Measurements from ENCODE around the gene SOX6. TPM values are rescaled to one million over a fixed set of nuclear protein-coding genes. Genes with fewer than 3 reads are reported as not detected.

Gene SOX6
- total RNA-seq, 1 donor from 2014 or later: 4.9 TPM

DNA sequence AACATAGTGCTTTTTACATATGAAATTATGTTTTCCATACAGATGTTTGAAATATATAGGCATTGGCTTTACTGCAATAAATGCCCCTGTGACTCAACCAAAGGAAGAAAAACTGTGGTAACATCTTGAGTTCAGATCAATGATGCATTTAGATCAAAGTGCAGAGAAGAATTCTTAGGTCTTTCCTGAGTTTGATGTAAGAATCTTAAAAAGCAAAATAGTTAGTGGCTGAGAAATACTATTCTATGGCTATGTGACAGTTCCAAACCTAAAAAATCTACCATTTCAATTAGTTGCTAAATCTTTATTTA is 93.7 kb downstream of the SOX6 start:
- intact Hi-C loops (cut with DNase I): no loop called here
- Histone ChIP-seq H3K4me3 (no peak overlapping the region), H3K27ac (no peak overlapping the region), H3K27me3 (no peaks in the 10 kb centered on the region), H3K4me1 (no peaks in the 10 kb centered on the region), H3K9me3 (no peaks in the 10 kb centered on the region), H3K36me3 (no peaks in the 10 kb centered on the region)
- TF ChIP-seq, protein P1, sequence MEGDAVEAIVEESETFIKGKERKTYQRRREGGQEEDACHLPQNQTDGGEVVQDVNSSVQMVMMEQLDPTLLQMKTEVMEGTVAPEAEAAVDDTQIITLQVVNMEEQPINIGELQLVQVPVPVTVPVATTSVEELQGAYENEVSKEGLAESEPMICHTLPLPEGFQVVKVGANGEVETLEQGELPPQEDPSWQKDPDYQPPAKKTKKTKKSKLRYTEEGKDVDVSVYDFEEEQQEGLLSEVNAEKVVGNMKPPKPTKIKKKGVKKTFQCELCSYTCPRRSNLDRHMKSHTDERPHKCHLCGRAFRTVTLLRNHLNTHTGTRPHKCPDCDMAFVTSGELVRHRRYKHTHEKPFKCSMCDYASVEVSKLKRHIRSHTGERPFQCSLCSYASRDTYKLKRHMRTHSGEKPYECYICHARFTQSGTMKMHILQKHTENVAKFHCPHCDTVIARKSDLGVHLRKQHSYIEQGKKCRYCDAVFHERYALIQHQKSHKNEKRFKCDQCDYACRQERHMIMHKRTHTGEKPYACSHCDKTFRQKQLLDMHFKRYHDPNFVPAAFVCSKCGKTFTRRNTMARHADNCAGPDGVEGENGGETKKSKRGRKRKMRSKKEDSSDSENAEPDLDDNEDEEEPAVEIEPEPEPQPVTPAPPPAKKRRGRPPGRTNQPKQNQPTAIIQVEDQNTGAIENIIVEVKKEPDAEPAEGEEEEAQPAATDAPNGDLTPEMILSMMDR (IDR thresholded peaks at IDR 0.05): no peak
- TF ChIP-seq POLR2AphosphoS5 (IDR thresholded peaks at IDR 0.05; ENCODE audit: insufficient read depth in 1 of 2, low read depth in 1 of 2) (no peak), POLR2A (IDR thresholded peaks at IDR 0.05) (no peak)
- DNase-seq (ENCODE audit: extremely low spot score in 2 of 2): no peak

DNA sequence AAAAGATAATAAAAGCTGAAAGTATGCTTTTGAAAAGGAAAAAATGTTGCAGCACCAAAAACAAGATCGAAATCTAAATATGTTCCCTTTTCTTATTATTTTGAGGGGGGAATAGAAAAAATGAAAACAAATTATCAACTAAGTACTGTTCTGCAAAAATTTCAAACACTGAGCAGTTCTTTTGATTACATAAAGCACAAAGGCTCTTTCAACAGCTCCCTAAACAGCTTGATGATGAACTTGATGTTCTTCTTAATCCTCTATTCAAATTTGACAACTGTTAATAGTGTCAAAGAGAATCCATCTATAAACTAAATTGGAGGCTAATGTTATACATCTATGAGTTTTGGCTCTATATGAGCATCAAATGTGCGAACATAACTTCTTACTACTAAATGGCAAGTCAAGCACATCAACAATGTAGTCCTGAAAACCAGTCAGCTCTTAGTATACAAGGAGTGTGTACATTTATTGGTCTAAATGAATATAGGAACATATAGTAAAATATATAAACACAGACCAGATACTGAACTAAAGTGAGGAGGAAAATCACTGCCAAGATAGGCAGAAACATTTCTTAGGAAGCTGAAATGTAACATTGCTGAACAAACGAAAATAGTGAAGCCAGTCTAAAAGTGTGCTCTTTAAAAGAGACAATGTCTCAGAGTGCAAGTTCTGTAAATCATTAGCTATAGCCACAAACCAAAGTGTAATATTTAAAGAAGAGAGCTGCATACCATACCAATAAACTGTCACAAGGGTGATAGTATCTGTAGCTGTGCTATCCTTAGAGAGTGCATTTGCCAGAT is 94.3 kb downstream of the SOX6 start:
- no peaks in the 10 kb centered on the region for H3K36me3 ChIP-seq
- H3K4me3 ChIP-seq: no peak overlapping the region
- intact Hi-C loops (cut with DNase I): no loop called here
- no peaks in the 10 kb centered on the region for H3K9me3 ChIP-seq
- H3K27ac ChIP-seq: no peak overlapping the region
- no peak for TF ChIP-seq POLR2AphosphoS5 (IDR thresholded peaks at IDR 0.05; ENCODE audit: insufficient read depth in 1 of 2, low read depth in 1 of 2)
- no peak for TF ChIP-seq POLR2A (IDR thresholded peaks at IDR 0.05)
- TF ChIP-seq, protein P1 (IDR thresholded peaks at IDR 0.05): no peak
- no peak for DNase-seq (ENCODE audit: extremely low spot score in 2 of 2)
- H3K27me3 ChIP-seq: no peaks in the 10 kb centered on the region
- no peaks in the 10 kb centered on the region for H3K4me1 ChIP-seq

GRCh38 chr11:16252373-16252772 is 104.0 kb downstream of the SOX6 start:
- intact Hi-C loops (cut with DNase I): no loop called here
- Histone ChIP-seq H3K36me3 (no peaks in the 10 kb centered on the region), H3K27ac (no peak overlapping the region), H3K4me3 (no peak overlapping the region), H3K9me3 (no peaks in the 10 kb centered on the region), H3K4me1 (no peaks in the 10 kb centered on the region), H3K27me3 (no peaks in the 10 kb centered on the region)
- TF ChIP-seq POLR2A (IDR thresholded peaks at IDR 0.05) (no peak), POLR2AphosphoS5 (IDR thresholded peaks at IDR 0.05; ENCODE audit: insufficient read depth in 1 of 2, low read depth in 1 of 2) (no peak)
- TF ChIP-seq, protein P1 (IDR thresholded peaks at IDR 0.05): no peak
- DNase-seq (ENCODE audit: extremely low spot score in 2 of 2): no peak

GRCh38 chr11:16248248-16248647 is 108.1 kb downstream of the SOX6 start:
- Histone ChIP-seq H3K9me3 (no peaks in the 10 kb centered on the region), H3K36me3 (no peaks in the 10 kb centered on the region), H3K4me3 (no peak overlapping the region), H3K27ac (no peak overlapping the region), H3K4me1 (no peaks in the 10 kb centered on the region), H3K27me3 (no peaks in the 10 kb centered on the region)
- no peak for DNase-seq (ENCODE audit: extremely low spot score in 2 of 2)
- TF ChIP-seq, protein P1 (IDR thresholded peaks at IDR 0.05): no peak
- TF ChIP-seq POLR2A (IDR thresholded peaks at IDR 0.05) (no peak), POLR2AphosphoS5 (IDR thresholded peaks at IDR 0.05; ENCODE audit: insufficient read depth in 1 of 2, low read depth in 1 of 2) (no peak)
- intact Hi-C loops (cut with DNase I): no loop called here

- intact Hi-C loops (cut with DNase I): no loop called here
- Histone ChIP-seq H3K27ac (no peak overlapping the region), H3K4me3 (no peak overlapping the region), H3K4me1 (no peaks in the 10 kb centered on the region), H3K9me3 (no peaks in the 10 kb centered on the region), H3K27me3 (no peaks in the 10 kb centered on the region), H3K36me3 (no peaks in the 10 kb centered on the region)
- DNase-seq (ENCODE audit: extremely low spot score in 2 of 2): no peak
- no peak for TF ChIP-seq POLR2AphosphoS5 (IDR thresholded peaks at IDR 0.05; ENCODE audit: insufficient read depth in 1 of 2, low read depth in 1 of 2)
These were observed 113.5 kb downstream of the SOX6 start for GRCh38 chr11:16242806-16243205.

Data from vagina (tissue), 2 donors.